MCF 10A (cell line): ENCODE results near the gene PDGFRA. TPM values are rescaled to one million over a fixed set of nuclear protein-coding genes. Genes with fewer than 3 reads are reported as not detected.
"Not testable (repeated sequence)": the region's sequence is repeated elsewhere in the genome, so short reads cannot be mapped to it uniquely, and the experiment has no call there.

Experiments
- BruUV-seq: library from RNA; stranded (reverse); fragments of 400-500 nt; replicated peaks from 2 replicates; lab custom pipeline; 2021; lab: Mats Ljungman, UMichigan
- CTCF ChIA-PET: fragments of 300-600 bp; sonication (Branson Sonifier 250); formaldehyde crosslinking; extraction: SDS; loops from one replicate; lab custom pipeline; 2021; ENCODE audit warnings: antibody characterized with exemption, inconsistent platforms; lab: Yijun Ruan, JAX
- POLR2A ChIA-PET: fragments of 300-600, 350-650 bp; sonication (Branson Sonifier 250); formaldehyde crosslinking; extraction: SDS; loops from one replicate; lab custom pipeline; 2020; ENCODE audit warnings: antibody characterized with exemption, inconsistent platforms; lab: Yijun Ruan, JAX
- DNase-seq: peaks from one replicate; pipeline ENCODE4 v3.0.0-alpha.2; 2018; ENCODE audit not compliant: unreplicated experiment
- H3K27ac Mint-ChIP-seq: one replicate; pipeline ENCODE4 v1.8.0; 2022; ENCODE audit warnings: mild to moderate bottlenecking, low read depth, mixed read lengths; ENCODE audit not compliant: unreplicated experiment
- H3K27me3 Mint-ChIP-seq: one replicate; pipeline ENCODE4 v1.8.0; 2022; ENCODE audit warnings: mixed read lengths; ENCODE audit not compliant: insufficient read depth, unreplicated experiment
- H3K36me3 Mint-ChIP-seq: one replicate; pipeline ENCODE4 v1.8.0; 2022; ENCODE audit warnings: mild to moderate bottlenecking, moderate library complexity, mixed read lengths; ENCODE audit not compliant: insufficient read depth, unreplicated experiment
- H3K4me1 Mint-ChIP-seq: one replicate; pipeline ENCODE4 v1.8.0; 2022; ENCODE audit warnings: mixed read lengths; ENCODE audit not compliant: insufficient read depth, unreplicated experiment
- H3K4me3 Mint-ChIP-seq: one replicate; pipeline ENCODE4 v1.8.0; 2022; ENCODE audit warnings: mild to moderate bottlenecking, moderate library complexity, mixed read lengths; ENCODE audit not compliant: unreplicated experiment
- H3K9me3 Mint-ChIP-seq: one replicate; pipeline ENCODE4 v1.8.0; 2022; ENCODE audit warnings: mixed read lengths; ENCODE audit not compliant: unreplicated experiment
- CTCF ChIP-seq: fragments of 200-600 bp; IDR thresholded peaks from one replicate; pipeline ENCODE4 v1.8.0; 2022; ENCODE audit warnings: antibody characterized with exemption, mild to moderate bottlenecking; ENCODE audit not compliant: unreplicated experiment
- intact Hi-C: fragments of 100-400 bp; cut with micrococcal nuclease; formaldehyde crosslinking; loops from 2 replicates; pipeline ENCODE4 v1.14.1; 2022
- total RNA-seq: library from RNA; stranded (reverse); gene quantifications from 2 replicates; pipeline ENCODE4 v1.2.3, GENCODE V29; 2022

Gene PDGFRA
- total RNA-seq, 1 experiment from 2014 or later = not detected

GRCh38 chr4:54337009-54337408 lies 107.9 kb downstream of the PDGFRA start:
- H3K27me3 Mint-ChIP-seq = no peaks in the 10 kb centered on the region
- intact Hi-C loops = no loop called here

GRCh38 chr4:54342067-54342466 lies 113.0 kb downstream of the PDGFRA start:
- CTCF ChIA-PET, BruUV-seq: not testable (repeated sequence)

More at GRCh38 chr4:54337009-54337408, 107.9 kb downstream of the PDGFRA start:
- H3K4me1 Mint-ChIP-seq = no peaks in the 10 kb centered on the region
- no peak for TF ChIP-seq CTCF
- CTCF ChIA-PET = interaction anchor here (2.3 kb wide), 1 partner anchor 624 kb away, joined by 8 read pairs; no protein-coding TSS in a partner anchor
- no peaks in the 10 kb centered on the region for H3K36me3 Mint-ChIP-seq
- H3K9me3 Mint-ChIP-seq = no peaks in the 10 kb centered on the region
- DNase-seq = no peak
- POLR2A ChIA-PET = no interaction called here
- no peak overlapping the region for H3K4me3 Mint-ChIP-seq
- no TSS peak for BruUV-seq
- no peak overlapping the region for H3K27ac Mint-ChIP-seq

More at GRCh38 chr4:54342067-54342466, 113.0 kb downstream of the PDGFRA start:
- H3K27ac Mint-ChIP-seq, H3K36me3 Mint-ChIP-seq, H3K9me3 Mint-ChIP-seq, H3K4me1 Mint-ChIP-seq, intact Hi-C loops, DNase-seq, H3K4me3 Mint-ChIP-seq: not testable (repeated sequence)
- POLR2A ChIA-PET = interaction anchor here (0.7 kb wide), 1 partner anchor 462 kb away, joined by 3 read pairs; no protein-coding TSS in a partner anchor
- peaks cover 11% of the 10 kb centered on the region for H3K27me3 Mint-ChIP-seq

Other genes starting within 250 kb of the PDGFRA start
- 59.4 and 59.6 TPM in 2 replicates for gene CHIC2, start 164.7 kb upstream of the PDGFRA start, total RNA-seq
- gene GSX2, start 129.1 kb upstream of the PDGFRA start, total RNA-seq = not detected in 2 replicates